A549 (cell line): Measurements from ENCODE around the gene EMILIN1.

ENCODE experiments used
- CEBPB ChIP-seq, 2 experiments: fragments of >200 bp in 1 of 2; sonication (Bioruptor Twin) in 1 of 2; formaldehyde crosslinking in 1 of 2; IDR thresholded peaks; 2 replicates each; pipeline ENCODE4 v1.6.1; 2012 to 2016
- CHD4 ChIP-seq: fragments of 200-600 bp; sonication (generic); IDR thresholded peaks from 2 replicates; pipeline ENCODE4 v1.6.1; 2016; ENCODE audit warnings: antibody characterized with exemption, mild to moderate bottlenecking, borderline replicate concordance
- EP300 ChIP-seq, 2 experiments: fragments of >200 bp; sonication (Bioruptor Twin); formaldehyde crosslinking; IDR thresholded peaks; 2 replicates in 1 of 2; 3 replicates in 1 of 2; pipeline ENCODE4 v1.6.1; 2016 to 2017
- FOSL2 ChIP-seq, 2 experiments: fragments of 450-650 bp in 1 of 2; fragments of >200 bp in 1 of 2; sonication (Bioruptor Twin) in 1 of 2; formaldehyde crosslinking; IDR thresholded peaks; 2 replicates each; pipeline versions ENCODE4 v1.5.0 to v1.6.1; 2016 to 2020; ENCODE audit warnings: mild to moderate bottlenecking in 1 of 2, moderate library complexity in 1 of 2
- MAFK ChIP-seq: fragments of 450-650 bp; IDR thresholded peaks from 2 replicates; pipeline ENCODE4 v1.6.1; 2014; ENCODE audit not compliant: partially characterized antibody
- POLR2A ChIP-seq: IDR thresholded peaks from 2 replicates; pipeline ENCODE4 v1.6.1; 2012; ENCODE audit warnings: mild to moderate bottlenecking, low read length
- POLR2AphosphoS2 ChIP-seq: conservative IDR thresholded peaks from 2 replicates; pipeline ENCODE4 v1.6.1; 2012; ENCODE audit warnings: low read length, improper control_type of control experiment, inconsistent platforms
- RAD21 ChIP-seq, 2 experiments: fragments of >200 bp in 1 of 2; sonication (Bioruptor Twin) in 1 of 2; formaldehyde crosslinking in 1 of 2; IDR thresholded peaks in 1 of 2; conservative IDR thresholded peaks in 1 of 2; 2 replicates in 1 of 2; 3 replicates in 1 of 2; pipeline ENCODE4 v1.6.1; 2012 to 2018; ENCODE audit warnings: inconsistent platforms in 1 of 2
- ZC3H11A ChIP-seq: fragments of 450-650 bp; IDR thresholded peaks from 2 replicates; pipeline ENCODE4 v1.6.1; 2014; ENCODE audit warnings: antibody characterized with exemption, mild to moderate bottlenecking
- TF ChIP-seq, protein P1 (sequence below): fragments of >200 bp; sonication (Bioruptor Twin); formaldehyde crosslinking; IDR thresholded peaks from 3 replicates; pipeline ENCODE4 v1.5.1; 2016
- TF ChIP-seq, protein P2 (sequence below): fragments of 450-650 bp; IDR thresholded peaks from 2 replicates; pipeline ENCODE4 v1.6.1; 2014; ENCODE audit warnings: antibody characterized with exemption
- TF ChIP-seq, protein P3 (sequence below): IDR thresholded peaks from 2 replicates; pipeline ENCODE4 v1.6.1; 2012

DNA sequence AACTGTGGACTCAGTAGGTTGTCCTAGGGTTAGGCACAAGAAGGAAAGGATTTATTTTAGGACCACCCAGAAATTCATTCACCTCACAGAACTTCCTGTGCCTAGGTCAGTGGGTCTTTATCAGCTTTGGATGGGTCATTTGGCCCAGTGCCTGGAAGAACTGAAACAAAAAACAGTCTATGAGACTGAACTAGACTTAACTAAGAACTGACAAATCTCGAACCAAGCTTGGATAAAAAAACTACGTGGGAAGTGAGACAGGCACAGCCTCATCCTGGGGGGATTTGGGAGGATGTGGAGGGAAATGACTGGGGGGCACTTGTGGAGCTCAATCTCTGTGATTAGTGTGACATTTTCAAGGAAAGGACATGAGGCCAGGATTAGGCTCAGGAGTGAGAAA is 4.6 kb upstream of the EMILIN1 start:
- no peak for TF ChIP-seq ZC3H11A
- TF ChIP-seq, protein P1, sequence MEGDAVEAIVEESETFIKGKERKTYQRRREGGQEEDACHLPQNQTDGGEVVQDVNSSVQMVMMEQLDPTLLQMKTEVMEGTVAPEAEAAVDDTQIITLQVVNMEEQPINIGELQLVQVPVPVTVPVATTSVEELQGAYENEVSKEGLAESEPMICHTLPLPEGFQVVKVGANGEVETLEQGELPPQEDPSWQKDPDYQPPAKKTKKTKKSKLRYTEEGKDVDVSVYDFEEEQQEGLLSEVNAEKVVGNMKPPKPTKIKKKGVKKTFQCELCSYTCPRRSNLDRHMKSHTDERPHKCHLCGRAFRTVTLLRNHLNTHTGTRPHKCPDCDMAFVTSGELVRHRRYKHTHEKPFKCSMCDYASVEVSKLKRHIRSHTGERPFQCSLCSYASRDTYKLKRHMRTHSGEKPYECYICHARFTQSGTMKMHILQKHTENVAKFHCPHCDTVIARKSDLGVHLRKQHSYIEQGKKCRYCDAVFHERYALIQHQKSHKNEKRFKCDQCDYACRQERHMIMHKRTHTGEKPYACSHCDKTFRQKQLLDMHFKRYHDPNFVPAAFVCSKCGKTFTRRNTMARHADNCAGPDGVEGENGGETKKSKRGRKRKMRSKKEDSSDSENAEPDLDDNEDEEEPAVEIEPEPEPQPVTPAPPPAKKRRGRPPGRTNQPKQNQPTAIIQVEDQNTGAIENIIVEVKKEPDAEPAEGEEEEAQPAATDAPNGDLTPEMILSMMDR: no peak
- TF ChIP-seq CEBPB (IDR thresholded peaks at IDR 0.05): no peak
- no peak for TF ChIP-seq RAD21 (conservative IDR thresholded peaks at IDR 0.05 in 1 of 2, IDR thresholded peaks at IDR 0.05 in 1 of 2)
- TF ChIP-seq POLR2AphosphoS2: no peak
- no peak for TF ChIP-seq EP300 (IDR thresholded peaks at IDR 0.05)
- no peak for TF ChIP-seq FOSL2 (IDR thresholded peaks at IDR 0.05)
- no peak for TF ChIP-seq FOSL2 (CRISPR knock-in tag; IDR thresholded peaks at IDR 0.05)
- no peak for TF ChIP-seq MAFK
- TF ChIP-seq POLR2A: no peak
- TF ChIP-seq, protein P2, sequence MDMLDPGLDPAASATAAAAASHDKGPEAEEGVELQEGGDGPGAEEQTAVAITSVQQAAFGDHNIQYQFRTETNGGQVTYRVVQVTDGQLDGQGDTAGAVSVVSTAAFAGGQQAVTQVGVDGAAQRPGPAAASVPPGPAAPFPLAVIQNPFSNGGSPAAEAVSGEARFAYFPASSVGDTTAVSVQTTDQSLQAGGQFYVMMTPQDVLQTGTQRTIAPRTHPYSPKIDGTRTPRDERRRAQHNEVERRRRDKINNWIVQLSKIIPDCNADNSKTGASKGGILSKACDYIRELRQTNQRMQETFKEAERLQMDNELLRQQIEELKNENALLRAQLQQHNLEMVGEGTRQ: no peak
- no peak for TF ChIP-seq CHD4
- TF ChIP-seq, protein P3, sequence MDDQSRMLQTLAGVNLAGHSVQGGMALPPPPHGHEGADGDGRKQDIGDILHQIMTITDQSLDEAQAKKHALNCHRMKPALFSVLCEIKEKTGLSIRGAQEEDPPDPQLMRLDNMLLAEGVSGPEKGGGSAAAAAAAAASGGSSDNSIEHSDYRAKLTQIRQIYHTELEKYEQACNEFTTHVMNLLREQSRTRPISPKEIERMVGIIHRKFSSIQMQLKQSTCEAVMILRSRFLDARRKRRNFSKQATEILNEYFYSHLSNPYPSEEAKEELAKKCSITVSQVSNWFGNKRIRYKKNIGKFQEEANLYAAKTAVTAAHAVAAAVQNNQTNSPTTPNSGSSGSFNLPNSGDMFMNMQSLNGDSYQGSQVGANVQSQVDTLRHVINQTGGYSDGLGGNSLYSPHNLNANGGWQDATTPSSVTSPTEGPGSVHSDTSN: no peak
